ENCODE data around the gene FSTL5. TPM values are rescaled to one million over a fixed set of nuclear protein-coding genes. Genes with fewer than 3 reads are reported as not detected.
A peak's percentile ranks its signal among the peaks of the same experiment; 100 is the strongest.

Gene FSTL5
- total and polyA plus RNA-seq, 4 donors: 28.3 to 83.4 (median 33.7) TPM

DNA sequence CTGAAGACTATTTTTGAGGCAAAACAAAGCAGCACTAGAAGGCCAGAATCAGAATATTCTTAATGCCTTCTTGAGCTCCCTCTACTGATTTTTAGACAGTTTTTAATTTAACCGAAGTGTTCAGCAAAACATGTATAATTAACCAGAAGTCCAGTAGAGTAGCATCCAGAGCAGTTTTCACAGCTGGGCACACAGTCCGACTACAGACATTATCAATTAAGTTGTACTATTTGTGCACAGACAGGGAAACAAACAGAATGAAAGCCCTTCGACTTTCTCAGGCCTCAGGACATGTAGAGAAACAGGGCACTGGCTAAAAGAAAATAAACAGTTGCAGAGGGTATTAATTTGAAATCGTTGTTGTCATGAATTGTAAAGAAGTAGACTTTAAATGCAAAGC lies 11.9 kb downstream of the FSTL5 start:
- Histone ChIP-seq H3K4me3 (ENCODE audit: low read depth, low read length) (no peak overlapping the region), H3K36me3 (ENCODE audit: control insufficient read depth, insufficient read depth, low read length) (no peaks in the 10 kb centered on the region), H3K4me1 (ENCODE audit: control insufficient read depth, insufficient read depth, low read length) (no peaks in the 10 kb centered on the region), H3K27me3 (ENCODE audit: control insufficient read depth, insufficient read depth, low read length) (no peaks in the 10 kb centered on the region), H3K9me3 (ENCODE audit: control insufficient read depth, insufficient read depth, low read length) (no peaks in the 10 kb centered on the region), H3K27ac (ENCODE audit: low read depth, low read length) (peak overlapping the region; percentile 16)
- no CpG with 5 or more reads among the region's 4 CpGs for WGBS (ENCODE audit: insufficient coverage)
- peak in 2 of 6 donors; percentile 33 to 58 for DNase-seq (ENCODE audit: low read depth in 4 of 6, low spot score in 6 of 6)

- Histone ChIP-seq H3K27me3 (ENCODE audit: control insufficient read depth, insufficient read depth, low read length) (no peaks in the 10 kb centered on the region), H3K27ac (ENCODE audit: low read depth, low read length) (no peak overlapping the region), H3K4me3 (ENCODE audit: low read depth, low read length) (no peak overlapping the region), H3K4me1 (ENCODE audit: control insufficient read depth, insufficient read depth, low read length) (no peaks in the 10 kb centered on the region), H3K9me3 (ENCODE audit: control insufficient read depth, insufficient read depth, low read length) (no peaks in the 10 kb centered on the region), H3K36me3 (ENCODE audit: control insufficient read depth, insufficient read depth, low read length) (no peaks in the 10 kb centered on the region)
- no peak for DNase-seq (ENCODE audit: low read depth in 4 of 6, low spot score in 6 of 6)
Observed at GRCh38 chr4:162151386-162151785, 12.4 kb downstream of the FSTL5 start.

DNA sequence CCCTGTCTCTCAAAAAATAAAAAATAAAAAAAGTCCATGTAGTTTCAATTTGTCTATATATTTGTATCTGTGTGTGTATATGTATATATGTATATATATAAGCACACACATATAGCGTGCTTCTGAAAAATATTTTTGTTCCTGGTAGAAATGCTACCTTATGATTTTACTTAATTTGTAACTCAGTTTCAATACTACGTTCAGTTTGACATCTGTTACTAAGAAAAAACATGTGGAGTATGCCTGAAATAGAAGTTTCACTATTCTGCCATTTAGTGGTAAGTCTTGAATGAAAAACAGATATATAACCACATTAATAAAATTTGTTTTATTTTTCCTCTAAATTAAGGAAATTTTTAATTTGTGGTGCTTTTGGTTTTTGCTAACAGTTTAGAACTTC lies 14.2 kb downstream of the FSTL5 start:
- DNase-seq (ENCODE audit: low read depth in 4 of 6, low spot score in 6 of 6): no peak
- WGBS (ENCODE audit: insufficient coverage): no CpG with 5 or more reads among the region's 2 CpGs
- Histone ChIP-seq H3K9me3 (ENCODE audit: control insufficient read depth, insufficient read depth, low read length) (no peaks in the 10 kb centered on the region), H3K27me3 (ENCODE audit: control insufficient read depth, insufficient read depth, low read length) (no peaks in the 10 kb centered on the region), H3K4me1 (ENCODE audit: control insufficient read depth, insufficient read depth, low read length) (no peaks in the 10 kb centered on the region), H3K36me3 (ENCODE audit: control insufficient read depth, insufficient read depth, low read length) (no peaks in the 10 kb centered on the region), H3K4me3 (ENCODE audit: low read depth, low read length) (no peak overlapping the region), H3K27ac (ENCODE audit: low read depth, low read length) (no peak overlapping the region)

DNA sequence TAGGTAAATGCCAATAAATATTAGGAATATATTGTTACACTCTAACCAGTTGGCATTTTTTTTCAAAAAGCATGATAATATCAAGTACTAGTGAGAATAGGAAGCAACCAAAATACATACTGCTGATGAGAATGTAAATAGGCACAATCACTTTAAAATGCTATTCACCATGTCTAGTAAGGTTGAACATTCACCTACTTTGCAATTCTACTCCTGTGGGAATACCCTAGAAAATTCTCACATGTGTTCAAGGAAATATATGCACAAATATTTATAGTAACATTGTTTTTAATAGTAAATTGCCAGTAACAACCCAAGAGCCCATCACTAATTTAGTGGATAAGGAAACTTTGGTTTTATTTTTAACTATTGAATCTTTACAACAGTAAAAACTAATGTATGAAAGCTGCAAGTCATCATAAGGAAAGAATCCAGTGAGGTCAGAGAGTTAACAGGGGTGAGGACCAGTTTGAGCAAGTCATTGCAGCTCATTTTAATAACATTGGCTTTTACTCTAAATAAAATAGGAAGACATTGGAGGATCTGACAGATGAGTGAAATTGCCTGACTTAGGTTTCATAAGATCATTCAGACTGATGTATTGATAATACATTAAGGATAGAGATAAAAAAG lies 23.6 kb downstream of the FSTL5 start:
- no peaks in the 10 kb centered on the region for H3K9me3 ChIP-seq (ENCODE audit: control insufficient read depth, insufficient read depth, low read length)

GRCh38 chr4:162139412-162139811 lies 24.4 kb downstream of the FSTL5 start:
- DNase-seq (ENCODE audit: low read depth in 4 of 6, low spot score in 6 of 6): no peak

More for the DNA sequence above, 23.6 kb downstream of the FSTL5 start:
- DNase-seq (ENCODE audit: low read depth in 4 of 6, low spot score in 6 of 6): no peak
- H3K27ac ChIP-seq (ENCODE audit: low read depth, low read length): no peak overlapping the region
- H3K27me3 ChIP-seq (ENCODE audit: control insufficient read depth, insufficient read depth, low read length): no peaks in the 10 kb centered on the region
- no peaks in the 10 kb centered on the region for H3K36me3 ChIP-seq (ENCODE audit: control insufficient read depth, insufficient read depth, low read length)
- no peak overlapping the region for H3K4me3 ChIP-seq (ENCODE audit: low read depth, low read length)
- H3K4me1 ChIP-seq (ENCODE audit: control insufficient read depth, insufficient read depth, low read length): no peaks in the 10 kb centered on the region

GRCh38 chr4:162131256-162131655 lies 32.5 kb downstream of the FSTL5 start:
- Histone ChIP-seq H3K4me3 (ENCODE audit: low read depth, low read length) (no peak overlapping the region), H3K27ac (ENCODE audit: low read depth, low read length) (no peak overlapping the region), H3K4me1 (ENCODE audit: control insufficient read depth, insufficient read depth, low read length) (no peaks in the 10 kb centered on the region), H3K9me3 (ENCODE audit: control insufficient read depth, insufficient read depth, low read length) (no peaks in the 10 kb centered on the region), H3K36me3 (ENCODE audit: control insufficient read depth, insufficient read depth, low read length) (no peaks in the 10 kb centered on the region), H3K27me3 (ENCODE audit: control insufficient read depth, insufficient read depth, low read length) (no peaks in the 10 kb centered on the region)
- no peak for DNase-seq (ENCODE audit: low read depth in 4 of 6, low spot score in 6 of 6)
- WGBS (ENCODE audit: insufficient coverage): no CpG with 5 or more reads among the region's 2 CpGs

More at GRCh38 chr4:162139412-162139811, 24.4 kb downstream of the FSTL5 start:
- H3K36me3 ChIP-seq (ENCODE audit: control insufficient read depth, insufficient read depth, low read length): no peaks in the 10 kb centered on the region
- no peak overlapping the region for H3K27ac ChIP-seq (ENCODE audit: low read depth, low read length)
- no peaks in the 10 kb centered on the region for H3K4me1 ChIP-seq (ENCODE audit: control insufficient read depth, insufficient read depth, low read length)
- no peaks in the 10 kb centered on the region for H3K27me3 ChIP-seq (ENCODE audit: control insufficient read depth, insufficient read depth, low read length)
- WGBS (ENCODE audit: insufficient coverage): no CpG with 5 or more reads among the region's 2 CpGs
- no peaks in the 10 kb centered on the region for H3K9me3 ChIP-seq (ENCODE audit: control insufficient read depth, insufficient read depth, low read length)
- no peak overlapping the region for H3K4me3 ChIP-seq (ENCODE audit: low read depth, low read length)

DNA sequence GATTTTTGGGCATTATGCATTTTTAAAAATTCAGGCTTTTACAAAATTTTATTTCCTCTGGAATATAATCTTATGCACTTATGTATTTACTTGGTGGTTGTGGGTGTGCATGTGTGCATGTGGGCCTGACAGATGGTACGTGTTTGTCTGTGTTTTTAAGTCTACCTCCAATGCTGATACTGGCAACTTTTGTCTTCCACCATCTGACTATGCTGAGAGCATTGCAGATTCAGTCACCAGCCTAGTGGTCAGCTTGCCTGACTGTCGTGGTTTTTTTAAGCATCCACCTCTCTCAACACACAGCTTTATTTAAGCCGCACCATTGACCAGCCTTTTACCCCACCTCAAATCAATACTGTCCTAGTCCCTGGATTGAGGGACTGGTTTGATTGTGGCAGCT lies 37.1 kb downstream of the FSTL5 start:
- peak in 1 of 6 donors; percentile 59 for DNase-seq (ENCODE audit: low read depth in 4 of 6, low spot score in 6 of 6)
- H3K27me3 ChIP-seq (ENCODE audit: control insufficient read depth, insufficient read depth, low read length): no peaks in the 10 kb centered on the region
- H3K4me1 ChIP-seq (ENCODE audit: control insufficient read depth, insufficient read depth, low read length): no peaks in the 10 kb centered on the region
- H3K4me3 ChIP-seq (ENCODE audit: low read depth, low read length): no peak overlapping the region
- WGBS (ENCODE audit: insufficient coverage): no CpG with 5 or more reads among the region's 3 CpGs
- no peaks in the 10 kb centered on the region for H3K36me3 ChIP-seq (ENCODE audit: control insufficient read depth, insufficient read depth, low read length)
- no peak overlapping the region for H3K27ac ChIP-seq (ENCODE audit: low read depth, low read length)
- no peaks in the 10 kb centered on the region for H3K9me3 ChIP-seq (ENCODE audit: control insufficient read depth, insufficient read depth, low read length)

DNA sequence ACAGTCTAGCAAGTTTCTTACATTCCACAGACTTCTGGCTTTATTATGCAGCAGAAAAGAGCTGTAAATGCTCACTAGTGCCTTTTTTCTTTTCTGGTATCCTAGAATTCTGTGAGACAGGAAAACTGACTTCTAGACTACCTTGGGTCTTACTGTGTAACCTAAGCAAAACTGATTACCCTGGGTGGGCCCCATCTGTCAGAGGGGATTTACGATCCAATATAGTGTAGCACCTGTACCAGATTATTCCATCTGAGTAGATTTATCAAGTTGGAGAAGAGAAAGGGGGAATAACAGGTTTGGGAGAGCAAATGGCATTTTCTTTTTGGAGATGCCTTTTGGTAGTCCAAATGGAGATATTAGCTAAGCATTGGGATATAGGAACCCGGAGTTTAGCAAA lies 46.7 kb downstream of the FSTL5 start:
- peaks cover 3% of the 10 kb centered on the region for H3K4me1 ChIP-seq (ENCODE audit: control insufficient read depth, insufficient read depth, low read length)
- DNase-seq (ENCODE audit: low read depth in 4 of 6, low spot score in 6 of 6): peak in 1 of 6 donors; percentile 11
- H3K27ac ChIP-seq (ENCODE audit: low read depth, low read length): no peak overlapping the region
- no peaks in the 10 kb centered on the region for H3K9me3 ChIP-seq (ENCODE audit: control insufficient read depth, insufficient read depth, low read length)
- H3K4me3 ChIP-seq (ENCODE audit: low read depth, low read length): no peak overlapping the region
- no peaks in the 10 kb centered on the region for H3K27me3 ChIP-seq (ENCODE audit: control insufficient read depth, insufficient read depth, low read length)
- no peaks in the 10 kb centered on the region for H3K36me3 ChIP-seq (ENCODE audit: control insufficient read depth, insufficient read depth, low read length)
- WGBS (ENCODE audit: insufficient coverage): no CpG with 5 or more reads among the region's 2 CpGs

- Histone ChIP-seq H3K36me3 (ENCODE audit: control insufficient read depth, insufficient read depth, low read length) (no peaks in the 10 kb centered on the region), H3K27ac (ENCODE audit: low read depth, low read length) (no peak overlapping the region), H3K27me3 (ENCODE audit: control insufficient read depth, insufficient read depth, low read length) (no peaks in the 10 kb centered on the region), H3K4me3 (ENCODE audit: low read depth, low read length) (no peak overlapping the region), H3K9me3 (ENCODE audit: control insufficient read depth, insufficient read depth, low read length) (no peaks in the 10 kb centered on the region), H3K4me1 (ENCODE audit: control insufficient read depth, insufficient read depth, low read length) (peaks cover 3% of the 10 kb centered on the region)
- WGBS (ENCODE audit: insufficient coverage): 45% methylated on average over 5 of the region's 13 CpGs
- DNase-seq (ENCODE audit: low read depth in 4 of 6, low spot score in 6 of 6): peak in 1 of 6 donors; percentile 77
Observed at GRCh38 chr4:162116095-162116779, 47.6 kb downstream of the FSTL5 start.

GRCh38 chr4:162115333-162115732 lies 48.5 kb downstream of the FSTL5 start:
- H3K27me3 ChIP-seq (ENCODE audit: control insufficient read depth, insufficient read depth, low read length): no peaks in the 10 kb centered on the region
- H3K36me3 ChIP-seq (ENCODE audit: control insufficient read depth, insufficient read depth, low read length): no peaks in the 10 kb centered on the region
- H3K27ac ChIP-seq (ENCODE audit: low read depth, low read length): no peak overlapping the region
- H3K4me1 ChIP-seq (ENCODE audit: control insufficient read depth, insufficient read depth, low read length): peaks cover 3% of the 10 kb centered on the region
- H3K9me3 ChIP-seq (ENCODE audit: control insufficient read depth, insufficient read depth, low read length): no peaks in the 10 kb centered on the region
- peak in 1 of 6 donors; percentile 78 for DNase-seq (ENCODE audit: low read depth in 4 of 6, low spot score in 6 of 6)
- H3K4me3 ChIP-seq (ENCODE audit: low read depth, low read length): no peak overlapping the region
- WGBS (ENCODE audit: insufficient coverage): no CpG with 5 or more reads among the region's 3 CpGs

Measured in spinal cord (tissue), 10 donors.